ENCODE measurements around the gene CACNB2.
A peak's percentile ranks its signal among the peaks of the same experiment; 100 is the strongest.

CACNB2 gene

GRCh38 chr10:18455086-18455884 lies 315.1 kb downstream of the CACNB2 start:
- no peak for DNase-seq (ENCODE audit: low read depth)

- no peak for DNase-seq (ENCODE audit: low read depth)
These were observed 316.8 kb downstream of the CACNB2 start for GRCh38 chr10:18456984-18457383.

GRCh38 chr10:18460032-18460431 lies 319.8 kb downstream of the CACNB2 start:
- DNase-seq (ENCODE audit: low read depth): no peak

- no peak for DNase-seq (ENCODE audit: low read depth)
These were observed 323.5 kb downstream of the CACNB2 start for GRCh38 chr10:18463673-18464211.

- DNase-seq (ENCODE audit: low read depth): peak; percentile 4
These were observed 328.9 kb downstream of the CACNB2 start for GRCh38 chr10:18469125-18469524.

- DNase-seq (ENCODE audit: low read depth): no peak
These were observed 332.8 kb downstream of the CACNB2 start for GRCh38 chr10:18472977-18473376.

- DNase-seq (ENCODE audit: low read depth): peak; percentile 6
These were observed 333.3 kb downstream of the CACNB2 start for GRCh38 chr10:18473424-18474117.

GRCh38 chr10:18474118-18474455 lies 333.9 kb downstream of the CACNB2 start:
- DNase-seq (ENCODE audit: low read depth): no peak

- DNase-seq (ENCODE audit: low read depth): no peak
These were observed 335.9 kb downstream of the CACNB2 start for GRCh38 chr10:18476076-18476647.

- DNase-seq (ENCODE audit: low read depth): no peak
These were observed 338.1 kb downstream of the CACNB2 start for GRCh38 chr10:18478354-18478753.

GRCh38 chr10:18479502-18479901 lies 339.3 kb downstream of the CACNB2 start:
- no peak for DNase-seq (ENCODE audit: low read depth)

GRCh38 chr10:18483516-18484186 lies 343.4 kb downstream of the CACNB2 start:
- no peak for DNase-seq (ENCODE audit: low read depth)

- no peak for DNase-seq (ENCODE audit: low read depth)
These were observed 346.2 kb downstream of the CACNB2 start for GRCh38 chr10:18486438-18486837.

GRCh38 chr10:18490755-18491154 lies 350.5 kb downstream of the CACNB2 start:
- DNase-seq (ENCODE audit: low read depth): no peak

- no peak for DNase-seq (ENCODE audit: low read depth)
These were observed 357.7 kb downstream of the CACNB2 start for GRCh38 chr10:18497806-18498369.

GRCh38 chr10:18498998-18499397 lies 358.8 kb downstream of the CACNB2 start:
- no peak for DNase-seq (ENCODE audit: low read depth)

- no peak for DNase-seq (ENCODE audit: low read depth)
These were observed 360.4 kb downstream of the CACNB2 start for GRCh38 chr10:18500576-18500975.

- DNase-seq (ENCODE audit: low read depth): peak; percentile 27
These were observed 361.0 kb downstream of the CACNB2 start for GRCh38 chr10:18501198-18501597.

GRCh38 chr10:18501629-18502028 lies 361.4 kb downstream of the CACNB2 start:
- DNase-seq (ENCODE audit: low read depth): no peak

- no peak for DNase-seq (ENCODE audit: low read depth)
These were observed 363.9 kb downstream of the CACNB2 start for GRCh38 chr10:18504161-18504560.

GRCh38 chr10:18505456-18506118 lies 365.4 kb downstream of the CACNB2 start:
- DNase-seq (ENCODE audit: low read depth): peak; percentile 75

- no peak for DNase-seq (ENCODE audit: low read depth)
These were observed 368.4 kb downstream of the CACNB2 start for GRCh38 chr10:18508587-18508986.

Data from fibroblast of gingiva (primary cell).